ENCODE data around the gene ZMYM2.

ZMYM2 gene

DNA sequence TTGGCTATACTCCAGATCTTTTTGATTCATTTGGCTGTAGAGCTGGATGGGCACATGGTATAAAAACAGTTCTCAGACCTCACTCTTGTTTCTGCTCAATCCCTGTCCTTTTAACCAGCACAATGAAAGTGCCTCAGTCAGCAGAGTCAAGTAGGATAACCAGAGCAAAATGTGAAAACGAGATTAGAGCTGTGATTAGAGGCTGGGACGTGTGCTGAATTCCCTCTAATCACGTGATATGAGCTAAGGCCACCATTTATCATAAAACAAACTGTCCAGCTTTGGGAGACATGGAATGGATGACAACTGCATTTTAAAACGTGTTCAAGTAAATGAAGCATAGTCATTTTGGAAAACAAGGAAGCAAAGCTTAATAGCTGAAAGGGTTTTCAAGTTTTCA lies 148.2 kb downstream of the ZMYM2 start:
- Histone ChIP-seq H3K4me2 (peak overlapping the region; percentile 29), H3K4me1 (ENCODE audit: low read depth, poor library complexity, severe bottlenecking) (peaks cover 14% of the 10 kb centered on the region), H3K27ac (no peak overlapping the region), H4K20me1 (ENCODE audit: insufficient read depth) (no peaks in the 10 kb centered on the region), H2AFZ (ENCODE audit: low read depth) (peak overlapping the region; percentile 34; the same call in 1 of the 2 replicates), H3K36me3 (ENCODE audit: insufficient read depth) (no peaks in the 10 kb centered on the region), H3K79me2 (ENCODE audit: insufficient read depth, low read depth) (no peaks in the 10 kb centered on the region), H3K9ac (no peak overlapping the region), H3K27me3 (ENCODE audit: insufficient read depth, low read depth) (no peaks in the 10 kb centered on the region), H3K4me3 (IDR thresholded peaks at IDR 0.05; ENCODE audit: insufficient read depth, low read depth, low read length) (no peak overlapping the region)
- TF ChIP-seq, protein P1, sequence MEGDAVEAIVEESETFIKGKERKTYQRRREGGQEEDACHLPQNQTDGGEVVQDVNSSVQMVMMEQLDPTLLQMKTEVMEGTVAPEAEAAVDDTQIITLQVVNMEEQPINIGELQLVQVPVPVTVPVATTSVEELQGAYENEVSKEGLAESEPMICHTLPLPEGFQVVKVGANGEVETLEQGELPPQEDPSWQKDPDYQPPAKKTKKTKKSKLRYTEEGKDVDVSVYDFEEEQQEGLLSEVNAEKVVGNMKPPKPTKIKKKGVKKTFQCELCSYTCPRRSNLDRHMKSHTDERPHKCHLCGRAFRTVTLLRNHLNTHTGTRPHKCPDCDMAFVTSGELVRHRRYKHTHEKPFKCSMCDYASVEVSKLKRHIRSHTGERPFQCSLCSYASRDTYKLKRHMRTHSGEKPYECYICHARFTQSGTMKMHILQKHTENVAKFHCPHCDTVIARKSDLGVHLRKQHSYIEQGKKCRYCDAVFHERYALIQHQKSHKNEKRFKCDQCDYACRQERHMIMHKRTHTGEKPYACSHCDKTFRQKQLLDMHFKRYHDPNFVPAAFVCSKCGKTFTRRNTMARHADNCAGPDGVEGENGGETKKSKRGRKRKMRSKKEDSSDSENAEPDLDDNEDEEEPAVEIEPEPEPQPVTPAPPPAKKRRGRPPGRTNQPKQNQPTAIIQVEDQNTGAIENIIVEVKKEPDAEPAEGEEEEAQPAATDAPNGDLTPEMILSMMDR (conservative IDR thresholded peaks at IDR 0.05; ENCODE audit: low read depth, low read length): no peak

GRCh38 chr13:20109037-20109436 lies 150.5 kb downstream of the ZMYM2 start:
- Histone ChIP-seq H3K27ac (no peak overlapping the region), H3K27me3 (ENCODE audit: insufficient read depth, low read depth) (no peaks in the 10 kb centered on the region), H4K20me1 (ENCODE audit: insufficient read depth) (no peaks in the 10 kb centered on the region), H3K4me2 (no peak overlapping the region), H3K4me3 (IDR thresholded peaks at IDR 0.05; ENCODE audit: insufficient read depth, low read depth, low read length) (no peak overlapping the region), H3K79me2 (ENCODE audit: insufficient read depth, low read depth) (no peaks in the 10 kb centered on the region), H3K36me3 (ENCODE audit: insufficient read depth) (no peaks in the 10 kb centered on the region), H3K4me1 (ENCODE audit: low read depth, poor library complexity, severe bottlenecking) (peaks cover 14% of the 10 kb centered on the region), H2AFZ (ENCODE audit: low read depth) (no peak overlapping the region), H3K9ac (no peak overlapping the region)
- TF ChIP-seq, protein P1 (conservative IDR thresholded peaks at IDR 0.05; ENCODE audit: low read depth, low read length): no peak

DNA sequence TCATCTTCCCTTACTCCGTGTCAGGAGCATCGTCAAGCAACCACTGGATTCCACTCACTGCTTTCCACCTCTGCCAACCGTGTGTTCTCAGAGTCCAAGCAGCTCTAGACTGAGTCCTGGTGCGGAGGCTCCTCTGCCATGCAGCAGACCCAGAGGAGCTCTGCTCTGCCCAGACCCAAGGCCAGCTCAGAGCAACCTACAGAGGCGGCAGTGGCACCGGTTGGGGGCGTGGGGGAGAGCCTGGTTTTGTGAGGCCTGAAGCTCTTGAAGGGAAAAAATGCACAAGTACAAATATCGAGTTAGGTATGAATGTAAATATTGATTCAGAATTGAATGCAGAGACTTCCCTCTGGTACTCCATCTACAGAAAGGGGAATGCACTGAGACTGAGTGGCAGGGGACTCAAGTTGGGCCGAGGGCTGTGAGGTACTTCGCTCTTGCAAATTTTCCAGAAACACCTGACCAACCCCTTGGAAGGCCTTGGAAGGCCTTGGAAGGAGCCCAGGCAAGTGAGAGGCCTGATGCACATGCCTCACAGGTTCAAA lies 155.6 kb downstream of the ZMYM2 start:
- Histone ChIP-seq H3K27me3 (ENCODE audit: insufficient read depth, low read depth) (no peaks in the 10 kb centered on the region), H3K79me2 (ENCODE audit: insufficient read depth, low read depth) (no peaks in the 10 kb centered on the region), H3K4me3 (IDR thresholded peaks at IDR 0.05; ENCODE audit: insufficient read depth, low read depth, low read length) (no peak overlapping the region), H3K4me2 (no peak overlapping the region), H3K27ac (no peak overlapping the region), H4K20me1 (ENCODE audit: insufficient read depth) (no peaks in the 10 kb centered on the region), H3K4me1 (ENCODE audit: low read depth, poor library complexity, severe bottlenecking) (no peaks in the 10 kb centered on the region), H2AFZ (ENCODE audit: low read depth) (no peak overlapping the region), H3K36me3 (ENCODE audit: insufficient read depth) (no peaks in the 10 kb centered on the region), H3K9ac (no peak overlapping the region)
- TF ChIP-seq, protein P1 (conservative IDR thresholded peaks at IDR 0.05; ENCODE audit: low read depth, low read length): no peak

- Histone ChIP-seq H4K20me1 (ENCODE audit: insufficient read depth) (no peaks in the 10 kb centered on the region), H3K27ac (no peak overlapping the region), H3K4me1 (ENCODE audit: low read depth, poor library complexity, severe bottlenecking) (no peaks in the 10 kb centered on the region), H3K36me3 (ENCODE audit: insufficient read depth) (no peaks in the 10 kb centered on the region), H3K9ac (no peak overlapping the region), H3K4me3 (IDR thresholded peaks at IDR 0.05; ENCODE audit: insufficient read depth, low read depth, low read length) (no peak overlapping the region), H2AFZ (ENCODE audit: low read depth) (no peak overlapping the region), H3K4me2 (no peak overlapping the region), H3K79me2 (ENCODE audit: insufficient read depth, low read depth) (no peaks in the 10 kb centered on the region), H3K27me3 (ENCODE audit: insufficient read depth, low read depth) (no peaks in the 10 kb centered on the region)
- TF ChIP-seq, protein P1 (conservative IDR thresholded peaks at IDR 0.05; ENCODE audit: low read depth, low read length): no peak
Measured at GRCh38 chr13:20116213-20116612, 157.7 kb downstream of the ZMYM2 start.

Data from KMS-11 (cell line).